Measurements from ENCODE around the gene NEURL2. TPM values are rescaled to one million over a fixed set of nuclear protein-coding genes. Genes with fewer than 3 reads are reported as not detected.

Gene NEURL2, protein sequence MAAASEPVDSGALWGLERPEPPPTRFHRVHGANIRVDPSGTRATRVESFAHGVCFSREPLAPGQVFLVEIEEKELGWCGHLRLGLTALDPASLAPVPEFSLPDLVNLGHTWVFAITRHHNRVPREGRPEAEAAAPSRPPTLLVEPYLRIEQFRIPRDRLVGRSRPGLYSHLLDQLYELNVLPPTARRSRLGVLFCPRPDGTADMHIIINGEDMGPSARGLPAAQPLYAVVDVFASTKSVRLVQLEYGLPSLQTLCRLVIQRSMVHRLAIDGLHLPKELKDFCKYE
- 10 to 100 TPM in 1 of 2 donors, 1 to 10 TPM in 1; 4.1 to 14.5 TPM for total RNA-seq
- polyA plus RNA-seq: 1 to 10 TPM; 3.7 to 6.2 TPM

DNA sequence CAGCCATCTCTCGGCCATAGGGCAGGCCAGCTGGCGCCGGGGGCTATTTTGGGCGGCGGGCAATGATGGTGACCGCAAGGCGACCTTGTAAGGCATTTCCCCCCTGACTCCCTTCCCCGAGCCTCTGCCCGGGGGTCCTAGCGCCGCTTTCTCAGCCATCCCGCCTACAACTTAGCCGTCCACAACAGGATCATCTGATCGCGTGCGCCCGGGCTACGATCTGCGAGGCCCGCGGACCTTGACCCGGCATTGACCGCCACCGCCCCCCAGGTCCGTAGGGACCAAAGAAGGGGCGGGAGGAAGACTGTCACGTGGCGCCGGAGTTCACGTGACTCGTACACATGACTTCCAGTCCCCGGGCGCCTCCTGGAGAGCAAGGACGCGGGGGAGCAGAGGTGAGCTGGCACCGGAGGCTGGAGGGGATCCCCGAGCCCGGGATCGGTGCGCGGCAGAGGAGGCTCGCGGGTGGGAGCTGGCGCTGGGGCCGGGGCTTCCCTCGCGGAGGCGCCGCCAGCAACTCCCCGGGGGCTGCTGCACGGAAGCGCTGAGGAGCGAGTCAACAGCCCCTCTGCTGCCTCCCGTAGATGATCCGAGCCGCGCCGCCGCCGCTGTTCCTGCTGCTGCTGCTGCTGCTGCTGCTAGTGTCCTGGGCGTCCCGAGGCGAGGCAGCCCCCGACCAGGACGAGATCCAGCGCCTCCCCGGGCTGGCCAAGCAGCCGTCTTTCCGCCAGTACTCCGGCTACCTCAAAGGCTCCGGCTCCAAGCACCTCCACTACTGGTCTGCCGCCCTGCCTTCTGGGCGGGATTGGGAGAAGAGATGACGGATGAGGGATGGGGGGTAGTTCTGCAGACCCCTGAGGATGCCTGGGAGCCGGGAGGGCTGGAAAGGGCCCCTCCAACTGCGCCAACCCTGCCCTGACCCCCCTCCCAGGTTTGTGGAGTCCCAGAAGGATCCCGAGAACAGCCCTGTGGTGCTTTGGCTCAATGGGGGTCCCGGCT lies at the start of gene NEURL2, which contains the start of gene CTSA:
Gene NEURL2, minus strand, starts transcription at position 224 of the 999 bp plus-strand sequence. Its CDS starts 217 bp downstream, at position 7.
Gene CTSA, plus strand, starts transcription at position 351 of the 999 bp plus-strand sequence. Its CDS starts 234 bp downstream, at position 585.
- 1% methylated on average over 78 of the region's 78 CpGs for WGBS

More for the DNA sequence above, at the start of gene NEURL2, which contains the start of gene CTSA:
- Histone ChIP-seq H3K27ac (ENCODE audit: low read depth in 1 of 2, low read length in 2 of 2) (peak within 1 kb of the TSS; percentile 92 to 95), H3K9me3 (ENCODE audit: control insufficient read depth in 4 of 4, low read length in 3 of 4) (no peaks in the 10 kb centered on the region), H3K36me3 (ENCODE audit: control insufficient read depth in 4 of 4, insufficient read depth in 3 of 4, low read depth in 1 of 4, low read length in 3 of 4) (peaks cover 5 to 34% (median 19%) of the 10 kb centered on the region in 4 donors), H3K4me3 (ENCODE audit: low read depth in 1 of 3, low read length in 3 of 3) (peak within 1 kb of the TSS; percentile 69 to 83 (median 77)), H3K27me3 (ENCODE audit: control insufficient read depth in 4 of 4, insufficient read depth in 4 of 4, low read length in 3 of 4) (no peaks in the 10 kb centered on the region), H3K9ac (ENCODE audit: low read depth in 1 of 2, low read length in 2 of 2) (peak within 1 kb of the TSS; percentile 60 to 85), H3K4me1 (ENCODE audit: control insufficient read depth in 4 of 4, insufficient read depth in 4 of 4, low read length in 3 of 4) (peaks cover 2 to 49% (median 40%) of the 10 kb centered on the region in 4 donors)
- TF ChIP-seq YY1 (IDR thresholded peaks at IDR 0.05) (peak; percentile 96), FOXA2 (IDR thresholded peaks at IDR 0.05) (no peak), NR2F2 (IDR thresholded peaks at IDR 0.05) (peak; percentile 88), EGR1 (IDR thresholded peaks at IDR 0.05; ENCODE audit: low read depth in 2 of 2) (peak; percentile 33 to 59), FOXA1 (IDR thresholded peaks at IDR 0.05) (no peak), JUND (IDR thresholded peaks at IDR 0.05) (peak in 1 of 2 donors; percentile 23), TAF1 (conservative IDR thresholded peaks at IDR 0.05) (no peak), RXRA (IDR thresholded peaks at IDR 0.05) (peak; percentile 92 to 93), HNF4G (IDR thresholded peaks at IDR 0.05) (peak; percentile 93), SP1 (IDR thresholded peaks at IDR 0.05) (peak; percentile 81), RAD21 (IDR thresholded peaks at IDR 0.05) (peak; percentile 33 to 37), GABPA (IDR thresholded peaks at IDR 0.05 in 1 of 2, conservative IDR thresholded peaks at IDR 0.05 in 1 of 2) (peak in 1 of 2 donors; percentile 70), HNF4A (conservative IDR thresholded peaks at IDR 0.05) (peak; percentile 95 to 98)
- TF ChIP-seq, protein P1, sequence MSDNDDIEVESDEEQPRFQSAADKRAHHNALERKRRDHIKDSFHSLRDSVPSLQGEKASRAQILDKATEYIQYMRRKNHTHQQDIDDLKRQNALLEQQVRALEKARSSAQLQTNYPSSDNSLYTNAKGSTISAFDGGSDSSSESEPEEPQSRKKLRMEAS (IDR thresholded peaks at IDR 0.05): peak; percentile 93
- TF ChIP-seq, protein P2, sequence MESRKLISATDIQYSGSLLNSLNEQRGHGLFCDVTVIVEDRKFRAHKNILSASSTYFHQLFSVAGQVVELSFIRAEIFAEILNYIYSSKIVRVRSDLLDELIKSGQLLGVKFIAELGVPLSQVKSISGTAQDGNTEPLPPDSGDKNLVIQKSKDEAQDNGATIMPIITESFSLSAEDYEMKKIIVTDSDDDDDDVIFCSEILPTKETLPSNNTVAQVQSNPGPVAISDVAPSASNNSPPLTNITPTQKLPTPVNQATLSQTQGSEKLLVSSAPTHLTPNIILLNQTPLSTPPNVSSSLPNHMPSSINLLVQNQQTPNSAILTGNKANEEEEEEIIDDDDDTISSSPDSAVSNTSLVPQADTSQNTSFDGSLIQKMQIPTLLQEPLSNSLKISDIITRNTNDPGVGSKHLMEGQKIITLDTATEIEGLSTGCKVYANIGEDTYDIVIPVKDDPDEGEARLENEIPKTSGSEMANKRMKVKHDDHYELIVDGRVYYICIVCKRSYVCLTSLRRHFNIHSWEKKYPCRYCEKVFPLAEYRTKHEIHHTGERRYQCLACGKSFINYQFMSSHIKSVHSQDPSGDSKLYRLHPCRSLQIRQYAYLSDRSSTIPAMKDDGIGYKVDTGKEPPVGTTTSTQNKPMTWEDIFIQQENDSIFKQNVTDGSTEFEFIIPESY (IDR thresholded peaks at IDR 0.05): peak; percentile 83
- TF ChIP-seq, protein P3, sequence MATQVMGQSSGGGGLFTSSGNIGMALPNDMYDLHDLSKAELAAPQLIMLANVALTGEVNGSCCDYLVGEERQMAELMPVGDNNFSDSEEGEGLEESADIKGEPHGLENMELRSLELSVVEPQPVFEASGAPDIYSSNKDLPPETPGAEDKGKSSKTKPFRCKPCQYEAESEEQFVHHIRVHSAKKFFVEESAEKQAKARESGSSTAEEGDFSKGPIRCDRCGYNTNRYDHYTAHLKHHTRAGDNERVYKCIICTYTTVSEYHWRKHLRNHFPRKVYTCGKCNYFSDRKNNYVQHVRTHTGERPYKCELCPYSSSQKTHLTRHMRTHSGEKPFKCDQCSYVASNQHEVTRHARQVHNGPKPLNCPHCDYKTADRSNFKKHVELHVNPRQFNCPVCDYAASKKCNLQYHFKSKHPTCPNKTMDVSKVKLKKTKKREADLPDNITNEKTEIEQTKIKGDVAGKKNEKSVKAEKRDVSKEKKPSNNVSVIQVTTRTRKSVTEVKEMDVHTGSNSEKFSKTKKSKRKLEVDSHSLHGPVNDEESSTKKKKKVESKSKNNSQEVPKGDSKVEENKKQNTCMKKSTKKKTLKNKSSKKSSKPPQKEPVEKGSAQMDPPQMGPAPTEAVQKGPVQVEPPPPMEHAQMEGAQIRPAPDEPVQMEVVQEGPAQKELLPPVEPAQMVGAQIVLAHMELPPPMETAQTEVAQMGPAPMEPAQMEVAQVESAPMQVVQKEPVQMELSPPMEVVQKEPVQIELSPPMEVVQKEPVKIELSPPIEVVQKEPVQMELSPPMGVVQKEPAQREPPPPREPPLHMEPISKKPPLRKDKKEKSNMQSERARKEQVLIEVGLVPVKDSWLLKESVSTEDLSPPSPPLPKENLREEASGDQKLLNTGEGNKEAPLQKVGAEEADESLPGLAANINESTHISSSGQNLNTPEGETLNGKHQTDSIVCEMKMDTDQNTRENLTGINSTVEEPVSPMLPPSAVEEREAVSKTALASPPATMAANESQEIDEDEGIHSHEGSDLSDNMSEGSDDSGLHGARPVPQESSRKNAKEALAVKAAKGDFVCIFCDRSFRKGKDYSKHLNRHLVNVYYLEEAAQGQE (IDR thresholded peaks at IDR 0.05): peak; percentile 86
- TF ChIP-seq, protein P4, sequence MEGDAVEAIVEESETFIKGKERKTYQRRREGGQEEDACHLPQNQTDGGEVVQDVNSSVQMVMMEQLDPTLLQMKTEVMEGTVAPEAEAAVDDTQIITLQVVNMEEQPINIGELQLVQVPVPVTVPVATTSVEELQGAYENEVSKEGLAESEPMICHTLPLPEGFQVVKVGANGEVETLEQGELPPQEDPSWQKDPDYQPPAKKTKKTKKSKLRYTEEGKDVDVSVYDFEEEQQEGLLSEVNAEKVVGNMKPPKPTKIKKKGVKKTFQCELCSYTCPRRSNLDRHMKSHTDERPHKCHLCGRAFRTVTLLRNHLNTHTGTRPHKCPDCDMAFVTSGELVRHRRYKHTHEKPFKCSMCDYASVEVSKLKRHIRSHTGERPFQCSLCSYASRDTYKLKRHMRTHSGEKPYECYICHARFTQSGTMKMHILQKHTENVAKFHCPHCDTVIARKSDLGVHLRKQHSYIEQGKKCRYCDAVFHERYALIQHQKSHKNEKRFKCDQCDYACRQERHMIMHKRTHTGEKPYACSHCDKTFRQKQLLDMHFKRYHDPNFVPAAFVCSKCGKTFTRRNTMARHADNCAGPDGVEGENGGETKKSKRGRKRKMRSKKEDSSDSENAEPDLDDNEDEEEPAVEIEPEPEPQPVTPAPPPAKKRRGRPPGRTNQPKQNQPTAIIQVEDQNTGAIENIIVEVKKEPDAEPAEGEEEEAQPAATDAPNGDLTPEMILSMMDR (IDR thresholded peaks at IDR 0.05; ENCODE audit: low read depth, low read length, missing input control): no peak
- TF ChIP-seq, protein P5, sequence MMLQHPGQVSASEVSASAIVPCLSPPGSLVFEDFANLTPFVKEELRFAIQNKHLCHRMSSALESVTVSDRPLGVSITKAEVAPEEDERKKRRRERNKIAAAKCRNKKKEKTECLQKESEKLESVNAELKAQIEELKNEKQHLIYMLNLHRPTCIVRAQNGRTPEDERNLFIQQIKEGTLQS (IDR thresholded peaks at IDR 0.05): peak; percentile 45
- peak; percentile 90 for DNase-seq (ENCODE audit: low spot score)
